Measurements from ENCODE around the gene EML3. TPM values are rescaled to one million over a fixed set of nuclear protein-coding genes. Genes with fewer than 3 reads are reported as not detected.
"Not testable (repeated sequence)": the region's sequence is repeated elsewhere in the genome, so short reads cannot be mapped to it uniquely, and the experiment has no call there.

EML3 gene
- total RNA-seq, 1 donor from 2014 or later, result 7.3 TPM

- Histone ChIP-seq H3K27me3 (ENCODE audit: control insufficient read depth in 3 of 3, insufficient read depth in 3 of 3, low read length in 3 of 3) (no peaks in the 10 kb centered on the region), H3K36me3 (ENCODE audit: control insufficient read depth in 3 of 3, insufficient read depth in 3 of 3, low read length in 3 of 3) (peaks cover 34 to 39% (median 36%) of the 10 kb centered on the region in 3 donors), H3K27ac (ENCODE audit: low read depth, low read length) (no peak overlapping the region)
These were observed 47.3 kb downstream of the EML3 start for GRCh38 chr11:62565100-62565802.

GRCh38 chr11:62561677-62562230, 50.8 kb downstream of the EML3 start:
- not testable (repeated sequence) for H3K27me3 ChIP-seq (ENCODE audit: control insufficient read depth in 3 of 3, insufficient read depth in 3 of 3, low read length in 3 of 3)
- peak overlapping the region; percentile 83 for H3K27ac ChIP-seq (ENCODE audit: low read depth, low read length)
- H3K36me3 ChIP-seq (ENCODE audit: control insufficient read depth in 3 of 3, insufficient read depth in 3 of 3, low read length in 3 of 3), result peaks cover 38 to 43% (median 39%) of the 10 kb centered on the region in 3 donors

More at GRCh38 chr11:62565100-62565802, 47.3 kb downstream of the EML3 start:
- no peaks in the 10 kb centered on the region for H3K9me3 ChIP-seq (ENCODE audit: control insufficient read depth in 3 of 3, low read length in 3 of 3)
- no peak overlapping the region for H3K4me3 ChIP-seq (ENCODE audit: low read length in 3 of 3)
- no peak overlapping the region for H3K9ac ChIP-seq (ENCODE audit: low read depth in 1 of 3, low read length in 3 of 3)
- peaks cover 21 to 30% (median 24%) of the 10 kb centered on the region in 3 donors for H3K4me1 ChIP-seq (ENCODE audit: control insufficient read depth in 3 of 3, insufficient read depth in 3 of 3, low read length in 3 of 3)

GRCh38 chr11:62560566-62561103, 51.9 kb downstream of the EML3 start:
- H3K27me3 ChIP-seq (ENCODE audit: control insufficient read depth in 3 of 3, insufficient read depth in 3 of 3, low read length in 3 of 3), result no peaks in the 10 kb centered on the region
- H3K9me3 ChIP-seq (ENCODE audit: control insufficient read depth in 3 of 3, low read length in 3 of 3), result no peaks in the 10 kb centered on the region
- H3K36me3 ChIP-seq (ENCODE audit: control insufficient read depth in 3 of 3, insufficient read depth in 3 of 3, low read length in 3 of 3), result peaks cover 27 to 32% (median 28%) of the 10 kb centered on the region in 3 donors
- H3K4me3 ChIP-seq (ENCODE audit: low read length in 3 of 3), result peak overlapping the region in 1 of 3 donors; percentile 3
- H3K9ac ChIP-seq (ENCODE audit: low read depth in 1 of 3, low read length in 3 of 3), result peak overlapping the region in 2 of 3 donors; percentile 45 to 63
- H3K4me1 ChIP-seq (ENCODE audit: control insufficient read depth in 3 of 3, insufficient read depth in 3 of 3, low read length in 3 of 3), result peaks cover 37 to 54% (median 46%) of the 10 kb centered on the region in 3 donors
- peak overlapping the region; percentile 83 for H3K27ac ChIP-seq (ENCODE audit: low read depth, low read length)

More at GRCh38 chr11:62561677-62562230, 50.8 kb downstream of the EML3 start:
- H3K9me3 ChIP-seq (ENCODE audit: control insufficient read depth in 3 of 3, low read length in 3 of 3); H3K9ac ChIP-seq (ENCODE audit: low read depth in 1 of 3, low read length in 3 of 3); H3K4me3 ChIP-seq (ENCODE audit: low read length in 3 of 3): not testable (repeated sequence)
- peaks cover 26 to 42% (median 35%) of the 10 kb centered on the region in 3 donors for H3K4me1 ChIP-seq (ENCODE audit: control insufficient read depth in 3 of 3, insufficient read depth in 3 of 3, low read length in 3 of 3)

- not testable (repeated sequence) for H3K9me3 ChIP-seq (ENCODE audit: control insufficient read depth in 3 of 3, low read length in 3 of 3); H3K27me3 ChIP-seq (ENCODE audit: control insufficient read depth in 3 of 3, insufficient read depth in 3 of 3, low read length in 3 of 3); H3K4me3 ChIP-seq (ENCODE audit: low read length in 3 of 3)
- Histone ChIP-seq H3K27ac (ENCODE audit: low read depth, low read length) (peak overlapping the region; percentile 83), H3K9ac (ENCODE audit: low read depth in 1 of 3, low read length in 3 of 3) (peak overlapping the region in 1 of 3 donors; percentile 17), H3K4me1 (ENCODE audit: control insufficient read depth in 3 of 3, insufficient read depth in 3 of 3, low read length in 3 of 3) (peaks cover 47 to 64% (median 56%) of the 10 kb centered on the region in 3 donors), H3K36me3 (ENCODE audit: control insufficient read depth in 3 of 3, insufficient read depth in 3 of 3, low read length in 3 of 3) (peaks cover 24 to 26% (median 24%) of the 10 kb centered on the region in 3 donors)
These were observed 52.9 kb downstream of the EML3 start for GRCh38 chr11:62559626-62560025.

GRCh38 chr11:62559204-62559603, 53.4 kb downstream of the EML3 start:
- Histone ChIP-seq H3K27ac (ENCODE audit: low read depth, low read length) (peak overlapping the region; percentile 83), H3K9ac (ENCODE audit: low read depth in 1 of 3, low read length in 3 of 3) (no peak overlapping the region), H3K4me3 (ENCODE audit: low read length in 3 of 3) (no peak overlapping the region), H3K9me3 (ENCODE audit: control insufficient read depth in 3 of 3, low read length in 3 of 3) (no peaks in the 10 kb centered on the region), H3K36me3 (ENCODE audit: control insufficient read depth in 3 of 3, insufficient read depth in 3 of 3, low read length in 3 of 3) (peaks cover 24 to 26% (median 24%) of the 10 kb centered on the region in 3 donors), H3K27me3 (ENCODE audit: control insufficient read depth in 3 of 3, insufficient read depth in 3 of 3, low read length in 3 of 3) (no peaks in the 10 kb centered on the region), H3K4me1 (ENCODE audit: control insufficient read depth in 3 of 3, insufficient read depth in 3 of 3, low read length in 3 of 3) (peaks cover 51 to 68% (median 60%) of the 10 kb centered on the region in 3 donors)

GRCh38 chr11:62558669-62559068, 53.9 kb downstream of the EML3 start:
- H3K4me3 ChIP-seq (ENCODE audit: low read length in 3 of 3), result no peak overlapping the region
- H3K36me3 ChIP-seq (ENCODE audit: control insufficient read depth in 3 of 3, insufficient read depth in 3 of 3, low read length in 3 of 3), result peaks cover 20 to 23% (median 22%) of the 10 kb centered on the region in 3 donors
- no peaks in the 10 kb centered on the region for H3K27me3 ChIP-seq (ENCODE audit: control insufficient read depth in 3 of 3, insufficient read depth in 3 of 3, low read length in 3 of 3)
- H3K4me1 ChIP-seq (ENCODE audit: control insufficient read depth in 3 of 3, insufficient read depth in 3 of 3, low read length in 3 of 3), result peaks cover 57 to 72% (median 65%) of the 10 kb centered on the region in 3 donors
- H3K27ac ChIP-seq (ENCODE audit: low read depth, low read length), result peak overlapping the region; percentile 83
- no peaks in the 10 kb centered on the region for H3K9me3 ChIP-seq (ENCODE audit: control insufficient read depth in 3 of 3, low read length in 3 of 3)
- no peak overlapping the region for H3K9ac ChIP-seq (ENCODE audit: low read depth in 1 of 3, low read length in 3 of 3)

GRCh38 chr11:62556875-62557631, 55.5 kb downstream of the EML3 start:
- Histone ChIP-seq H3K4me1 (ENCODE audit: control insufficient read depth in 3 of 3, insufficient read depth in 3 of 3, low read length in 3 of 3) (peaks cover 73 to 86% (median 81%) of the 10 kb centered on the region in 3 donors), H3K27me3 (ENCODE audit: control insufficient read depth in 3 of 3, insufficient read depth in 3 of 3, low read length in 3 of 3) (no peaks in the 10 kb centered on the region), H3K9ac (ENCODE audit: low read depth in 1 of 3, low read length in 3 of 3) (peak overlapping the region; percentile 32 to 88 (median 48)), H3K4me3 (ENCODE audit: low read length in 3 of 3) (peak overlapping the region in 2 of 3 donors; percentile 30 to 58), H3K27ac (ENCODE audit: low read depth, low read length) (peak overlapping the region; percentile 95), H3K9me3 (ENCODE audit: control insufficient read depth in 3 of 3, low read length in 3 of 3) (no peaks in the 10 kb centered on the region), H3K36me3 (ENCODE audit: control insufficient read depth in 3 of 3, insufficient read depth in 3 of 3, low read length in 3 of 3) (peaks cover 14 to 18% (median 17%) of the 10 kb centered on the region in 3 donors)

GRCh38 chr11:62556108-62556874, 56.3 kb downstream of the EML3 start:
- Histone ChIP-seq H3K4me1 (ENCODE audit: control insufficient read depth in 3 of 3, insufficient read depth in 3 of 3, low read length in 3 of 3) (peaks cover 80 to 91% (median 86%) of the 10 kb centered on the region in 3 donors), H3K27ac (ENCODE audit: low read depth, low read length) (peak overlapping the region; percentile 95), H3K9ac (ENCODE audit: low read depth in 1 of 3, low read length in 3 of 3) (peak overlapping the region; percentile 61 to 88 (median 62)), H3K27me3 (ENCODE audit: control insufficient read depth in 3 of 3, insufficient read depth in 3 of 3, low read length in 3 of 3) (no peaks in the 10 kb centered on the region), H3K9me3 (ENCODE audit: control insufficient read depth in 3 of 3, low read length in 3 of 3) (no peaks in the 10 kb centered on the region), H3K4me3 (ENCODE audit: low read length in 3 of 3) (peak overlapping the region; percentile 30 to 58 (median 51)), H3K36me3 (ENCODE audit: control insufficient read depth in 3 of 3, insufficient read depth in 3 of 3, low read length in 3 of 3) (peaks cover 12 to 18% (median 17%) of the 10 kb centered on the region in 3 donors)

All from skeletal muscle tissue (tissue), 4 donors.